Measurements from ENCODE around the gene ATG16L1. TPM values are rescaled to one million over a fixed set of nuclear protein-coding genes. Genes with fewer than 3 reads are reported as not detected.

The ATG16L1 gene
- total RNA-seq (27.2 and 33.7 TPM in 2 replicates), polyA plus RNA-seq (23.7 and 25.3 TPM in 2 replicates), polyA minus RNA-seq (ENCODE audit: low replicate concordance) (12.4 and 21.3 TPM in 2 replicates)
- polyA plus RNA-seq (2012), result 13.3 and 15.5 TPM in 2 replicates

DNA sequence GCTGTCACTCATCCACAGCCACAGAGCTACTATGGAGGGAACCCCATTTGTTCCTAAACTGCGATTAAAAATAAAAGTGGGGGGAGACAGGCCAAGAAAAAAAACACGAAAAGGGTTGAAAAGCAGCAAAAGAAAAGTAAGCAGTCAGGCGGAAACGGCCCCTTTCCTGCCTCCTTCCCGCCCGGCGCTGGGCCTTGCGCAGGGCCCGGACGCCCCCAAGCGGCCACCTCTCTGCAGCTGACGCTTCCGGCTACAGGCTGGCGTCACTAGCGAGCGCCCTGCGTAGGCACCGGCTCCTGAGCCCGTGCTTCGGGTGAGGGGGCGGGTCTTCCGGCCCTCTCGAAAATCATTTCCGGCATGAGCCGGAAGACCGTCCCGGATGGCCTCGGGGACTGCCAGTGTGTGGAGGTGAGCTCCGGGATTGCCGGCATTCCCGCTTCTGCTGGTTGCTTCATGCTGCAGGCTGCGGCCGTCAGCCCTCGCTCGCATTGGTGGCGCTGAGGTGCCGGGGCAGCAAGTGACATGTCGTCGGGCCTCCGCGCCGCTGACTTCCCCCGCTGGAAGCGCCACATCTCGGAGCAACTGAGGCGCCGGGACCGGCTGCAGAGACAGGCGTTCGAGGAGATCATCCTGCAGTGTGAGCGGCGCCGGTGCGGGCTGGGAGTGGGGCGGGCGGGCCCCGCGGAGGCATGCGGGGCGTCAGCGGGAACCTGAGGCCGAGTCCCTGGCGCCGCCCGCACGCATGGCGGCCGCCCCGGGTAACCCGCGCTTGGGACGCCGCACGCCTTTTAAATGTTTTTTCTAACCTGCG, at the start of gene ATG16L1:
TSS of gene ATG16L1 (plus strand) at position 368 of the 811 bp plus-strand sequence. CDS start at position 523, 155 bp downstream.
- Histone ChIP-seq H3K27me3 (ENCODE audit: control insufficient read depth, insufficient read depth, low read length) (no peaks in the 10 kb centered on the region), H3K79me2 (ENCODE audit: control insufficient read depth, insufficient read depth, low read length) (peaks cover 37% of the 10 kb centered on the region), H3K9me3 (ENCODE audit: control insufficient read depth, insufficient read depth, low read depth, low read length) (no peaks in the 10 kb centered on the region), H3K4me3 (replicated peaks in 1 of 4; ENCODE audit: control extremely low read depth in 1 of 4, insufficient read depth in 1 of 4, low read depth in 3 of 4, low read length in 4 of 4) (peak within 1 kb of the TSS; percentile 78 to 95 (median 90)), H3K9ac (ENCODE audit: insufficient read depth, low read length) (peak within 1 kb of the TSS; percentile 87), H3K36me3 (ENCODE audit: control insufficient read depth, insufficient read depth, low read length) (peaks cover 2% of the 10 kb centered on the region), H2AFZ (ENCODE audit: low read length) (peak within 1 kb of the TSS; percentile 91), H3K4me1 (ENCODE audit: control insufficient read depth, extremely low read depth, insufficient read depth, low read length) (no peaks in the 10 kb centered on the region), H4K20me1 (ENCODE audit: control insufficient read depth, extremely low read depth, insufficient read depth, low read length) (no peaks in the 10 kb centered on the region), H3K27ac (ENCODE audit: insufficient read depth, low read length) (peak within 1 kb of the TSS; percentile 73), H3K4me2 (ENCODE audit: extremely low read depth, insufficient read depth, low read length) (peak within 1 kb of the TSS; percentile 81)
- TF ChIP-seq, protein P1, sequence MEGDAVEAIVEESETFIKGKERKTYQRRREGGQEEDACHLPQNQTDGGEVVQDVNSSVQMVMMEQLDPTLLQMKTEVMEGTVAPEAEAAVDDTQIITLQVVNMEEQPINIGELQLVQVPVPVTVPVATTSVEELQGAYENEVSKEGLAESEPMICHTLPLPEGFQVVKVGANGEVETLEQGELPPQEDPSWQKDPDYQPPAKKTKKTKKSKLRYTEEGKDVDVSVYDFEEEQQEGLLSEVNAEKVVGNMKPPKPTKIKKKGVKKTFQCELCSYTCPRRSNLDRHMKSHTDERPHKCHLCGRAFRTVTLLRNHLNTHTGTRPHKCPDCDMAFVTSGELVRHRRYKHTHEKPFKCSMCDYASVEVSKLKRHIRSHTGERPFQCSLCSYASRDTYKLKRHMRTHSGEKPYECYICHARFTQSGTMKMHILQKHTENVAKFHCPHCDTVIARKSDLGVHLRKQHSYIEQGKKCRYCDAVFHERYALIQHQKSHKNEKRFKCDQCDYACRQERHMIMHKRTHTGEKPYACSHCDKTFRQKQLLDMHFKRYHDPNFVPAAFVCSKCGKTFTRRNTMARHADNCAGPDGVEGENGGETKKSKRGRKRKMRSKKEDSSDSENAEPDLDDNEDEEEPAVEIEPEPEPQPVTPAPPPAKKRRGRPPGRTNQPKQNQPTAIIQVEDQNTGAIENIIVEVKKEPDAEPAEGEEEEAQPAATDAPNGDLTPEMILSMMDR (conservative IDR thresholded peaks at IDR 0.05 in 1 of 2, IDR thresholded peaks at IDR 0.05 in 1 of 2; ENCODE audit: low read depth in 1 of 2, low read length in 2 of 2), result peak; percentile 82 to 92
- TF ChIP-seq EZH2 (IDR thresholded peaks at IDR 0.05; ENCODE audit: low read length, missing control alignments), result no peak
- peak; percentile 95 for DNase-seq (ENCODE audit: low read depth in 2 of 2)

DNA sequence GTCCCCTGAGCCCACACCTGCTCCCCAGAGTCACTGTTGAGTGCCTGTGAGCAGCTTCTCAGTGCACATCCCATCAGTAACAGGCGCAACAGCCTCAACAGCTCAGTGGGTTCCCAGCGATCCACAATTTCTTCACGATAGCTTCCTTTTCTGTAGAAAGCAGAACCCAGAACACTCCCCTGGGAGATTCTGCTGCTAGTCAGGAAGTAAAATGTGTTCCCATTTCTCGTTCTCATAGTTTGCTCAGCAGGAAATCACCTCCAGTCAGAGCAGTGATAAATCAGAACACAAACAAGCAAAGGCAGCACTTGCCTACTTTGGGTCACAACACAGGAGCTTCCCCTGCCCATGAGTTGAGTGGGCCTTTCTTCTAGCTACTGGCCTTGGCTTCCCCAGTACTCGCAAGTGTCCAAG, 48.9 kb upstream of the ATG16L1 start:
- TF ChIP-seq, protein P1 (conservative IDR thresholded peaks at IDR 0.05 in 1 of 2, IDR thresholded peaks at IDR 0.05 in 1 of 2; ENCODE audit: low read depth in 1 of 2, low read length in 2 of 2), result no peak
- TF ChIP-seq EZH2 (IDR thresholded peaks at IDR 0.05; ENCODE audit: low read length, missing control alignments), result no peak
- Histone ChIP-seq H3K9ac (ENCODE audit: insufficient read depth, low read length) (no peak overlapping the region), H2AFZ (ENCODE audit: low read length) (no peak overlapping the region), H3K9me3 (ENCODE audit: control insufficient read depth, insufficient read depth, low read depth, low read length) (no peaks in the 10 kb centered on the region), H3K4me1 (ENCODE audit: control insufficient read depth, extremely low read depth, insufficient read depth, low read length) (no peaks in the 10 kb centered on the region), H3K79me2 (ENCODE audit: control insufficient read depth, insufficient read depth, low read length) (no peaks in the 10 kb centered on the region), H3K36me3 (ENCODE audit: control insufficient read depth, insufficient read depth, low read length) (no peaks in the 10 kb centered on the region), H3K27me3 (ENCODE audit: control insufficient read depth, insufficient read depth, low read length) (no peaks in the 10 kb centered on the region), H3K27ac (ENCODE audit: insufficient read depth, low read length) (no peak overlapping the region), H3K4me2 (ENCODE audit: extremely low read depth, insufficient read depth, low read length) (no peak overlapping the region), H4K20me1 (ENCODE audit: control insufficient read depth, extremely low read depth, insufficient read depth, low read length) (no peaks in the 10 kb centered on the region), H3K4me3 (replicated peaks in 1 of 4; ENCODE audit: control extremely low read depth in 1 of 4, insufficient read depth in 1 of 4, low read depth in 3 of 4, low read length in 4 of 4) (no peak overlapping the region)
- no peak for DNase-seq (ENCODE audit: low read depth in 2 of 2)

DNA sequence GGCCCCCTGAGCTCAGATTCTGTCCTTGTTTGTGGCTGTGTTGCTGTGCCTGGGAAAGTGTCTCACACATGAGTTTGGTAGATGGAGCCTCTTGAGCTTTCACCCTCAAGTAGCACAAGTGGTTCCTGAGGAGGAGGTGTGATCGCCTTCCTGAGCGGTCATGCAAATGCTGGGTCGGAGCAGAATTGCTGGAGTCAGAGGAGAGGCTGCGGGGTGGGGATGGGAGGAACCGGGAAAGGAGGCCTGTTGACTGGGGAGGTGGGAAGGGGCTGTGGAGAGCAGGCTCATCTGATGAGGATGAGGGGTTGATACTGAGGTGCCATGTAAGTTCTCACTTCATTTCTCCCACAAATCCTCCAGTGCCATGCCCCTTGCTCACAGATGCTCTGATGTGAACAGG, 48.4 kb upstream of the ATG16L1 start:
- Histone ChIP-seq H3K9me3 (ENCODE audit: control insufficient read depth, insufficient read depth, low read depth, low read length) (no peaks in the 10 kb centered on the region), H3K27ac (ENCODE audit: insufficient read depth, low read length) (no peak overlapping the region), H2AFZ (ENCODE audit: low read length) (no peak overlapping the region), H3K27me3 (ENCODE audit: control insufficient read depth, insufficient read depth, low read length) (peaks cover 2% of the 10 kb centered on the region), H3K9ac (ENCODE audit: insufficient read depth, low read length) (no peak overlapping the region), H3K4me2 (ENCODE audit: extremely low read depth, insufficient read depth, low read length) (no peak overlapping the region), H3K4me3 (replicated peaks in 1 of 4; ENCODE audit: control extremely low read depth in 1 of 4, insufficient read depth in 1 of 4, low read depth in 3 of 4, low read length in 4 of 4) (no peak overlapping the region), H3K36me3 (ENCODE audit: control insufficient read depth, insufficient read depth, low read length) (no peaks in the 10 kb centered on the region), H3K4me1 (ENCODE audit: control insufficient read depth, extremely low read depth, insufficient read depth, low read length) (no peaks in the 10 kb centered on the region), H4K20me1 (ENCODE audit: control insufficient read depth, extremely low read depth, insufficient read depth, low read length) (no peaks in the 10 kb centered on the region), H3K79me2 (ENCODE audit: control insufficient read depth, insufficient read depth, low read length) (no peaks in the 10 kb centered on the region)
- TF ChIP-seq, protein P1 (conservative IDR thresholded peaks at IDR 0.05 in 1 of 2, IDR thresholded peaks at IDR 0.05 in 1 of 2; ENCODE audit: low read depth in 1 of 2, low read length in 2 of 2), result no peak
- TF ChIP-seq EZH2 (IDR thresholded peaks at IDR 0.05; ENCODE audit: low read length, missing control alignments), result no peak
- DNase-seq (ENCODE audit: low read depth in 2 of 2), result no peak

Data from fibroblast of lung (primary cell).